ENCODE results near the gene CWC27.
"Not testable (repeated sequence)": the region's sequence is repeated elsewhere in the genome, so short reads cannot be mapped to it uniquely, and the experiment has no call there.

The CWC27 gene

GRCh38 chr5:64838803-64839202 lies 70.1 kb downstream of the CWC27 start:
- no peak for DNase-seq (ENCODE audit: low read depth, low spot score)

- no peak for DNase-seq (ENCODE audit: low read depth, low spot score)
These were observed 71.2 kb downstream of the CWC27 start for GRCh38 chr5:64839936-64840335.

GRCh38 chr5:64840958-64841357 lies 72.2 kb downstream of the CWC27 start:
- DNase-seq (ENCODE audit: low read depth, low spot score) = no peak

- DNase-seq (ENCODE audit: low read depth, low spot score) = no peak
These were observed 85.0 kb downstream of the CWC27 start for GRCh38 chr5:64853777-64854176.

GRCh38 chr5:64854855-64855254 lies 86.1 kb downstream of the CWC27 start:
- DNase-seq (ENCODE audit: low read depth, low spot score) = no peak

GRCh38 chr5:64859881-64860280 lies 91.2 kb downstream of the CWC27 start:
- DNase-seq (ENCODE audit: low read depth, low spot score) = no peak

- DNase-seq (ENCODE audit: low read depth, low spot score) = no peak
These were observed 92.6 kb downstream of the CWC27 start for GRCh38 chr5:64861281-64861680.

- DNase-seq (ENCODE audit: low read depth, low spot score) = no peak
These were observed 95.4 kb downstream of the CWC27 start for GRCh38 chr5:64864171-64864570.

- no peak for DNase-seq (ENCODE audit: low read depth, low spot score)
These were observed 96.9 kb downstream of the CWC27 start for GRCh38 chr5:64865662-64866061.

- no peak for DNase-seq (ENCODE audit: low read depth, low spot score)
These were observed 100.7 kb downstream of the CWC27 start for GRCh38 chr5:64869419-64869818.

GRCh38 chr5:64872044-64872443 lies 103.3 kb downstream of the CWC27 start:
- DNase-seq (ENCODE audit: low read depth, low spot score) = no peak

- no peak for DNase-seq (ENCODE audit: low read depth, low spot score)
These were observed 104.7 kb downstream of the CWC27 start for GRCh38 chr5:64873441-64873840.

GRCh38 chr5:64874753-64875152 lies 106.0 kb downstream of the CWC27 start:
- no peak for DNase-seq (ENCODE audit: low read depth, low spot score)

GRCh38 chr5:64876203-64876602 lies 107.5 kb downstream of the CWC27 start:
- no peak for DNase-seq (ENCODE audit: low read depth, low spot score)

GRCh38 chr5:64880821-64881220 lies 112.1 kb downstream of the CWC27 start:
- no peak for DNase-seq (ENCODE audit: low read depth, low spot score)

- DNase-seq (ENCODE audit: low read depth, low spot score) = no peak
These were observed 115.2 kb downstream of the CWC27 start for GRCh38 chr5:64883912-64884311.

GRCh38 chr5:64884541-64884940 lies 115.8 kb downstream of the CWC27 start:
- DNase-seq (ENCODE audit: low read depth, low spot score) = no peak

GRCh38 chr5:64887910-64888309 lies 119.2 kb downstream of the CWC27 start:
- no peak for DNase-seq (ENCODE audit: low read depth, low spot score)

GRCh38 chr5:64895748-64896147 lies 127.0 kb downstream of the CWC27 start:
- no peak for DNase-seq (ENCODE audit: low read depth, low spot score)

- no peak for DNase-seq (ENCODE audit: low read depth, low spot score)
These were observed 131.1 kb downstream of the CWC27 start for GRCh38 chr5:64899838-64900237.

GRCh38 chr5:64900618-64901017 lies 131.9 kb downstream of the CWC27 start:
- no peak for DNase-seq (ENCODE audit: low read depth, low spot score)

GRCh38 chr5:64907399-64907798 lies 138.7 kb downstream of the CWC27 start:
- not testable (repeated sequence) for DNase-seq (ENCODE audit: low read depth, low spot score)

GRCh38 chr5:64914396-64914795 lies 145.7 kb downstream of the CWC27 start:
- no peak for DNase-seq (ENCODE audit: low read depth, low spot score)

GRCh38 chr5:64918083-64918482 lies 149.4 kb downstream of the CWC27 start:
- DNase-seq (ENCODE audit: low read depth, low spot score) = no peak

GRCh38 chr5:64921386-64921785 lies 152.7 kb downstream of the CWC27 start:
- no peak for DNase-seq (ENCODE audit: low read depth, low spot score)
